NOMO-1 treated with DMSO at 0.1 percent for 48 hours (cell line): Measurements from ENCODE around the gene PRELID3B.
"Not testable (repeated sequence)": the region's sequence is repeated elsewhere in the genome, so short reads cannot be mapped to it uniquely, and the experiment has no call there.

Experiments
- DNase-seq: peaks from one replicate; lab custom pipeline; 2025; ENCODE audit not compliant: unreplicated experiment; lab: John Stamatoyannopoulos, UW

Gene PRELID3B

DNA sequence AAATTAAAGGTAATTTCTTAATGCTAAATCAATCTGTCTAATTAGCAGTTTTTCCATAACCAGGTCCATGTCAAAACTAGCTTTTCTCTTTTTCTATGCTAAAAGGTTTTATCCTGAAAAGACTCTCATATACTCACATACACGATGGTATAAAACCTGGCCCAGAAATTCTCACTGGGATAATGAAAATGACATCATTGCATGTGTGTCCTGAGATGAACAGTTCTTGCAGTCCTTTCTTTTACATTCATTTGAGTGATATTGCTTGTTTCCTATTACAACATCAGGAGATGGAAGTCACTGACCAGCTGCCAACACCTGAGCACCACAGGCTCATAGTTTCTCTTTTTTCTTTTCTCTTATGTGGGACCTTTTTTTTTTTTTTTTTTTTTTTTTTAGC, 7.9 kb upstream of the PRELID3B start:
- DNase-seq: no peak

DNA sequence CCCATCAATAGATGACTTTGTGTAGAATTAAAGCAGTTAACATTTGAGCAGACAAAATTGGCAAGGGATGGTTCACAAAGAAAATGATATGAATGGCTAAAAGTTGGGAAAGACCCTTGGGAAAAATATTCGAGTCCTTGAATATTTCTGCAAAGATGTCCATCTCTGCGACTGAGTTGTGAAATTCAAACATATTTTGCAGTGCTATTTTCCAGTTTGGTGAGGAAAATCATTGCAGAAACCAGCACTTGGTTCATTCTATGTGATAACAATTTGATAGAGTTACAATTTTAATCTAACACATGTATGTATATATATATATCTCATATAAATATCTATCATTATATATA, 6.1 kb upstream of the PRELID3B start:
- no peak for DNase-seq

DNA sequence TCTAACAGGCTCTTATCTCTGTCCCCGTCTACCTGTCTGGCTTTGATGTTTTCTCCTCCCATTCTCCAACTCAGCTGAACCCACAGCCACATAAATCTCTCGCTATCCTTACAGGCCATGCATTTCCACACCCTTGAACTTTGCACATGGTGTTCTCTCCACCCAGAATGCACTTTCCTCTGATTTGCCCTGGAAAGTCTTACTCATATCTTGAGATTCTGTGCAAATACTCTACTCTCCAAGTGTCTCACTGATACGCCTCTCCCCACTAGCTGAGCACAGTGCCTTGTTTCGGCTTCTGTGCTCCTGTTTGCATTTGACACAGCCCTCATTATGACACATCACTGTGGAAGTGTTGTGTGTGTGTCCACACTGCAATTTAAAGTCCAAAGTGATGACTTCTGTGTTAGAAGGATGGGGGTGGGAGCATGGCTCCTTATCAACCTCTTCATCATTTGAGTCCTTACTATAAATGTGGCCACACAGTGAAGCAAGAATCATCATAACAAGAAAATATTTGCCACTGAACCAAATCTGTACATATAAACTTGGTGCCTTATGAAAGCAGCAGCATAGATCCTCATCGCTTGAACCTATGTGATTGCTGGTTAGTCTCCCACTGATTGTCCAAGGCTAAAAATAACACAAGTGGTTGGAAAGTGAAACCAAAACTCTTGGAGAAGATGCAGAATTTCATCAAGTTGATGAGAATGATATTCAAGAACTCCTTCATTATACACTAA, 5.5 kb upstream of the PRELID3B start:
- DNase-seq: no peak

DNA sequence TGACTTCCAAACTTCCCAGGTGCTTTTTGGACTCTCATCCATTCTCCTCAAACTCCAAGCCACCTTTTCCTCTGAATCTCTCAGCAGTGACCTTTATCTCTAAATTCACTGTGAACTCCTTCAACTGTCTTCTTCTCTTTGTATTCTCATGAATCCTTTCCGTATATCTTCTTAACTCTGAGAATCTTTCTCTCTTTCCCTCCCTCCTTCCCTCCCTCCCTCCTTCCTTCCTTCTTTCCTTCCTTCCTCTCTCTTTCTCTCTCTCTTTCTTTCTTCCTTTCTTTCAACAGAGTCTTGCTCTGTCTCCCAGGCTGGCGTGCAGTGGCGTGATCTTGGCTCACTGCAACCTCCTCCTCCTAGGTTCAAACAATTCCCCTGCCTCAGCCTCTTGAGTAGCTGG, 4.3 kb upstream of the PRELID3B start:
- DNase-seq: no peak

DNA sequence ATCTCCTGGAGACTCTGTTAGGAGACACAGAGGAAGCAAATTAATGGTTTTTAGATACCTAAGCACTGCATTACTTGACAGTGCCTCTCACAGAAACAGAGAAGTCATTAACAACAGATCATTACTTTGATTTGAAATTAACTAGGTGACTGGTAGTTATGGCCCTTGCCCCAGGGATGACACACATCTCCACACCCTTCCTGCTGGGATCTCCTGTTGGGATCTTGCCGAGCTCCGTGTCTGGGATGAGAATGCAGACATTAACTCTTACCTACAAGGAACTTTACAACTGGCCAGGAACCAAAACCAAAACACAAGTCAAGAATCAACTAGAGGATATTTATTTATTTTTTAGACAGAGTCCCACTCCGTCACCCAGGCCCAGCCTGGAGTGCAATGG, 2.2 kb upstream of the PRELID3B start:
- no peak for DNase-seq

DNA sequence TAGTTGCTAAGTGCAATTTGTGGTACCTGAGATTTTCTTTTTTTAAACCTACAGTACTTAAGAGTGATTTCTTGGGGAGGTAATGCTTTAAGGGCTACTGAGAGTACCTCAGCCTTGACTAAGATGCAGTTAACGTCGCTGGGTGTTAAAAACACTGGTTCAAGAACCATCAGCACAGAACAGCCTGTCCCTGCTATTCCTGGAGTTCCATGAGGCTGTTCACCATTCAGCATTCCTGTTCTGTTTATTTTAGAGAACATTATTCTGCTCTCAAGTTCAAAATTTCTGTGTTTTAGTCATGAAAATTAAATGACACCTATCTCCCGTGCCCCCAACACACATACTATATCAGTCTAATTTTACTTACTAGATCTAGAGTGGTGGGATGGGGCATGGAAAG, 1.7 kb upstream of the PRELID3B start:
- DNase-seq: no peak

DNA sequence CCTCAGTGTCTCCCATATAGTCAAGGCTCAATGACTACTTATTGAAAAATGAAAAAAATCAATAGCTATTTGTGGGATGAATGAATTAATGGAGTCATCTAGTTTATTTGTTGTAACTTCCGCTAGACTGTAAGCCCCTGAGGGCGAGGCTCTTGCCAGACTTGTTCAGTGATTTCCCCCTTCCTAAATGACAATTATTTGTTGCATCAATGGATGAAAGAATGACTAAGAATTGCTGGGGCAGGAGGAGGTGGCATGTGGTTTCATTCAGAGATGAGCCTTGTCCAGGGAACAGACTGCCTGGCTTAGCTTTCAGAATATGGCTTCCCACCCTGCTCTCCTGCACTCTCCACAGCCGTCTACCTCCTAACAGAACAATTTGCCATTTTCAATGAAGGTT, 1.1 kb upstream of the PRELID3B start:
- DNase-seq: peak; percentile 55

DNA sequence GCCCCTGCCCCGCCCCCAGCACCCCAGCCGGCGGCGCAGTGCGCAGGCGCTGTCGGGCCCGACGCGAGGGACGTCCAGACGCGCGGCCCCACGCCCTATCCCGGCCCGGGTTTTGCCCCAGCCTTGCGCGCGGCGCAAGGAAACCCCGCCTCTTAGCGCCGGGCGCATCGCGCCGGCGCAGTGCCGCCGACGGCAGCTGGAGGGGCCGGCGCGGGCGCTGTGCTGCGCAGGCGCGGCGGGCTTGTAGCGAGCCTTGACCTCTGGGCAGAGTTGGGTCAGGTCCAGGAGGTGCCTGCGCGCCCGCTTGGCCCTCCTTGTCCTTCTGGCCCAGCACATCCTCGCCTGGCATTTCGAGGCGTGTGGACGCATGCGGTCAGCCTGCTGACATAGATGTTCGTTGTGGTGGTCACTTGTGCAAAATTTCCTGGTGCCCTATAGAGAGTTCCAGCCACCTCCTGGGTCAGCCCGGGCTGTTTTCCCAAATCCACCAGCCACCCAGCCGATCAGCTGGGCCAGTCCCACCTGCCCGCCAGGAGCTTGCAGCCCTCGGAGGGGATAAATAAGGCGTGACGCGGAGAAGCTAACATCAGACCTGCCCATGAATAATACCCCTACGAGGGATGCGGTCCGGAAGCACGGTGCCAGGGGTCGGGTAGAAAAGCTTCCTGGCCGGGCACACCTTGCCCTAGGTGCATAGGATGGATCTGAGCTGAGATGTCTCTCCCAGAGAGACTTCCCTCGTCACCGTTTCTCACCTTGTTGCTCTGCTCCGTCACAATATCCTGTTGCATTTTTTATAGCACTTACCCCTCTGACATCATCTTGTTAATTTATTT, 428 bp upstream of the PRELID3B start:
- DNase-seq: peak; percentile 87

DNA sequence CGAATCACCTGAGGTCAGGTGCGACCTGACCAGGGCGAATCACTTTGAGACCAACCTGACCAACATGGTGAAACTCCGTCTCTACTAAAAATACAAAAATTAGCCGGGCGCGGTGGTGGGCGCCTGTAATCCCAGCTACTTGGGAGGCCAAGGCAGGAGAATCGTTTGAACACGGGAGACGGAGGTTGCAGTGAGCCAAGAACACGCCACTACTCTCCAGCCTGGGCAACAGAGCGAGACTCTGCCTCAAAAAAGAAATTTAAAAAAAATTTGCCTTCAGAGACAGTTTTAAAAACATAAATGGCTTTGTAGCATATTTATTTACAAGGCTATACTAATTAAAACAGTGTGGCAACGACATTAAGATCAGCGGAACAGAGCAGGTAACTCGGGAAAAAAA, 1.1 kb downstream of the PRELID3B start:
- DNase-seq: not testable (repeated sequence)

DNA sequence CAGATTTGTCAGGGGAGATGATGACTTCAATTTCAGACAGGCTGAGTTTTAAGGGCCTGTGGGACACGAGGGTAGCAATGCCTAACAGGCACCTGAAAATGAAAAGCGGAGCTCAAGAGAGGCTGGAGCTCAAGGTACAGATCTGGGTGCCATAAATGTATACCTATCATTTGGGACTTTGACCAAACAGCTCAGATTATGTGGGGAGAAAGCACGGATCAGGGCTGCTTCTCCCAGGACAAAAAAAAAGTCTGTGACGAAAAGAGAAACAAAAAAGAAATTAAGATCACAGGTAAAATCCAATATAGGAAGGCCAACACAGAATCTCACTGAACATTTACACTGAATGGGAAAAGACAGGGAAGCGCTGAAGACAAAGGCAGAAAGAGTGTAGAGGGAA, 1.9 kb downstream of the PRELID3B start:
- no peak for DNase-seq

DNA sequence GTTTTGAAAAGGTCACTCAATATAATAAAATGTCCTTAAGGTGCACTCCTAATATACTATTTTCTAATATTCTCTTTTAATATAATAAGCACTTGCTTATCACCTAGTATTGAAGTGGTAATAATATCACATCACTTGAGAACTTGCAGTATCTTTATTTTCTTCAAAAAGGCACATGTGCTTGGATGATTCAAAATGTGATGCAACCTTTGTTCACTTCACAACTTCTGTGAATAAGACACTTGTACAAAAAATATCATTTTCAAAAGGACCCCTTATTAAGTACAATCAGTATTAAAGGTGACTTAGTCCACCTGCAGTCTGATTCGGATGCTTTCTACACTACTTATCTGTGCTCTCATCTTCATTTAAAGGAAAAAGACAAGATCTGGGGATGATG, 3.4 kb downstream of the PRELID3B start:
- no peak for DNase-seq

DNA sequence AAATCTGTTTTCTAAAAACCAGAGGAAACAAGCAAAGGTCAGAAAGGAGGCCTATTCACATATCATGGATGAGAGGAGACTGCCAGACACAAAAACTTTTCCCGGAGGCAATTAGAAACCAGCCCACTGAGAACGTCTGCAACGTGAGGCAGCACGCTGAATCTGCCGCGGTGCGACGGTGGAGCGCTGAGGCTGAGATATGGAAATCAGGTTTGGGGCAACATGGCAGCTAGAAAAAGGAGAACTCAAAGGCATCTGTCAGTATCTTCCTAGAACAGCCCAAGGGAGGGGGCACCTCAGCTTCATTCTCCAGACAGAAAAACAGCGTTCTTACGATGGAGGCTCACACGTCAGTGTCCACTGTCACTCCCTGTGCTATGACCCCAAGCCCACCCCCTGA, 5.2 kb downstream of the PRELID3B start:
- no peak for DNase-seq

DNA sequence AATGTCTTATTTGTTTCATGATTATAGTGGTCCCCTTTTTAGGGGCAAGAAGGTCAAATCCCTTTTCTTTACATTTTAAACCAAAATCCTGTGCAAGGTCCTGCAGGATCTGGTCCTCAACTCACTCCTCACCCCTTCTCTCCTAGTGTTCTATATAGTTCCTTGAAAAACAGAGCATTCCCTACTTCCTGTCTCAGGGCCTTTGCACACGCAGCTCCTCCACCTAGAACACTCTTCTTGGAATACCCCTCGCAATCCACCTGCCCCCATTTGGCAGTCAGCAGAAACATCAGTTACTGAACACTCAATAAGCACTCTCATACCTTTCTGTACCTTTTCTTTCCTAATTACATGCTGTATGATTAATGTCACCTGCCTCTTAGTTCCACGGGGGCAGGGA, 7.2 kb downstream of the PRELID3B start:
- DNase-seq: no peak

DNA sequence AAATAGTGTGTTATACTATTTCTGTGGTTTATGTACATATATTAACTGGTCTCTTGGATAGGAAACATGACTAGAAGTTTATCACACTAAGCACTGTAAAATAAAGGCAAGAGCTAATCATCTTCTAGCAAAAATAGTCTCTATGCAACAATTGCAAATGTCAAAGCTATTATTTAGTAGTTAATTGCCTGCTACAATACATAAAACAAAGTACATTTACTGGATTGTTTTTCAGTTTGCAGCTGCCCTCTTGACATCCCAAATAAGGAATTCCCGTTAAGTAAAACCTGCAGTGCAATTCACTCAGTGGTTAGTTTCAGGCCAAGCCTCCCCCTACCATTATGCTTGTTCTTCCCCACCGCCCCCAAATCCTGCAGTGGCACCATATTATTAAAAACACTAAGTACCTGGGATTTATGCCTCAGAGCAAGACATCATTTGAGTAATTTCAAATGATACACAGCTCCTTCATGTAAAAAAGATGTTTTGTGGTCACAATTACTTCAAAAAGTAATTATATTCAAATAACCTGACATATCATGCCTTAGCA, 8.9 kb downstream of the PRELID3B start:
- no peak for DNase-seq

DNA sequence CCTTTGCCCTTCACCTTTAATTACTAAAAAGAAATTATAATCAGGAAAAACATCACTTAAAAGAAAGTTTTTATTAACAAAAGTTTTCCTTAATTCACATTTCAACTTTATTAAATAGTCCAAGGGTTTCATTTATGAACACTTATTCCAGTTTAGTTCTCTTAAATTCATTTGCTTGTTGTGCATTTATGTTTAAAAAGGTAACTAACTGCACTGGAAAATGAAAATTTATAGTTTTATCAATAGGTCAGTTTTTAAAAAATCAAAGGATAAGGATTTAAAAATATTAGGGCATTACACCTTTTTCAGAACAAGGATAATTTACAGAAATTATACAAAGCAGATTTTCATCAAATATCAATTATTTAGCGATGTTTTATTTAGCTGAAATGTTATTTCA, 9.5 kb downstream of the PRELID3B start:
- no peak for DNase-seq

DNA sequence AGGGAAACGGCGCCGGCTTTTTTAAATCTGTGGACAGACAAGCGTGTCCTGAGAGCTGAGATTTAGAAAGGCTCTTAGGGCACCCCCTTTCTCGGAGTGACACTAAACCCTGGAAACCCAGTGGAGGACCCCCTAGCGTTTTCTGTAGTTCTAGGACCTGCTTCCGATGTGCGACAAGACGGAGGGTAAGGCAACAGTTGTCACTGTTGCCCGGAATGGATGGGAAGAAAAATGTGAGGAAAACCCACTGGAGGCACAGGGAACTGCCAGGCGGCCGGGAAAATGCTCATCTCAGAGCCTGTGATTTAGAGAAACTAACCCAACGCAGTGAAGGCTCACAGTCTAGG, 9.9 kb downstream of the PRELID3B start:
- DNase-seq: no peak

DNA sequence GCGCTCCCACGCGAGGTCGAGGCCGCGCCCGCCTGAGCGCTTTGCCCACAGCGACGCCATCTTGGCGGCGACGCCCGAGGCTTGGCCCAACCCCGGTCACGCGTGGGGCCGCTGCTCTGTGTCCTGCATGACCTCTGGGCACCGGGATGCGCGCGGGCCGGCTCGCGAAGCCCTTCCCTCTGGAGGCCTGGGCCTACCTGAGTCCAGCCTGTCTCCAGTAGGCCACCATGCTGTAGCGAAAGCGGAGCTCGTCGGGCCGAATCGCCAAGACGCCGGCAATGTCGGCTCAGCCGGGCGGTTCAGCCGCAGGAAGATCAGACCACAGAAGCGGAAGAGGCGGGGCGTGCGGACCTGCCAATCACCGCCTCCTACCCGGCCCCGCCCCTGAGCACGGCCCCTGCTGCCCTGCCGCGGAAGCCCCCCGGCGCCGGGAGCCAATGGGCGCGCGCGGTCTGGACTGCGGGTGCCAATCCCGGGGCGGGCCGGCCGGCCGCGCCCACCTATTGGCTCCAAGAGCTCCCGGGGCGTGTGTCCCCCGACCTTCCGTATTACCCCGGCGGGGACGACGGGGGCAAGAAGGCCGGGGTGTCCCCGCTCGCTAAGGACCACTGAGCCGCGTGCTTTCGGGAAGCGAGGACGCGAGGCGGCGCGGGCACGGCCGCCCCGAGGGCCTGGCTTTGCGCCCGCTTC, 10.4 kb downstream of the PRELID3B start, which contains the start of gene ATP5F1E:
ATP5F1E (minus strand) TSS at position 313 of the 690 bp plus-strand sequence; CDS start at position 229, 84 bp downstream.
- peak; percentile 97 for DNase-seq

DNA sequence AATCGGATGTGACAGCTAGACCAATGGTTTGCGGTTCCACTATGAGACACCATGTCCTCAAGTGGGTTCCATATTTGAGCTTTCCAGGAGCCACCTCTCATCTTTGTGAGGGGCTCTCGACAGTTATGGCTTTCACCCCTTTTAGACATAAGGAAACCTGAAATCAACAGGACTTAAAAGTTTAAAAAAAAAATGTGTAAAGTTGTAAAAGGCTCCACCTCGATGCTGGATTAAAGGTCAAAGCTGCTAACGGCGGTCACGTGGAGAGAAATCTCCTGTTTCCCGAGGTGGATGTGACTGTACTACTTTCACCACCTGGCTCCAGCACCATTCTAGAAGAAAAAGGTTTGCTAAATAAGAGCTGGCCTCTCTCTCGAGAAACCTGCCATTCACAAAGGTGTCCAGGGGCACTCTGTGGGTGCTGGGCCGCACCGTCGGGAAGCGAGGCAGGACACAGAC, 11.0 kb downstream of the PRELID3B start:
- DNase-seq: peak; percentile 12

DNA sequence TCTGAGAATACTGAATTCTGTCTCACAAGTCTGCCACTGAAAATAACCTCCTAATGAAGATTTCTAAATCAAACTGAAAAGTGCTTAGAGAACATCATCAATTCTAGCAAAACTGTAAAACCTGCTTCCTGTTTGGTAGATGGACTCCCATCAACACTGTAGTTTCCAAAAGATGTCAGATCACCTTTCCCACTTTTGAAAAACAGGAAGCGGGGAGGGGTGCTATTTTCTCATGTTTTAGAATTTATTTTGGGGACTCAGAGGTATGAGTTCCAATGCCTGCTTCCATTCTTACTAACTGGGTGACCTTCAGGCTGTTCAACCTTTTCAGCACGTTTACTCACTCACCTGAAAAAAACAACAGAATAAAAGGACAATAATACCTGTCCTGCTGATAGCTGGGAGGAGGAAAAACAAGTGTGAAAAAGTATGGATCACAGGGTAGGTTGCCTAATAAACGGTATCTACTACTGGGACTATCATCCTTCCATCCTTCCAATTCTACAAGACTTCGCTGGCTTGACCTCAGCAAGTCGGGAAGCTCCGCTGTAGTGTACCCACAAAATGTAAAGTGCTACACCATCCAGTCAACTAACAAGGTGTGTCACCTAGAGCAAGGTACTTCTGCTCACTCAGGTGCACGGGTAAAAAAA, 11.5 kb downstream of the PRELID3B start:
- peak; percentile 17 for DNase-seq

DNA sequence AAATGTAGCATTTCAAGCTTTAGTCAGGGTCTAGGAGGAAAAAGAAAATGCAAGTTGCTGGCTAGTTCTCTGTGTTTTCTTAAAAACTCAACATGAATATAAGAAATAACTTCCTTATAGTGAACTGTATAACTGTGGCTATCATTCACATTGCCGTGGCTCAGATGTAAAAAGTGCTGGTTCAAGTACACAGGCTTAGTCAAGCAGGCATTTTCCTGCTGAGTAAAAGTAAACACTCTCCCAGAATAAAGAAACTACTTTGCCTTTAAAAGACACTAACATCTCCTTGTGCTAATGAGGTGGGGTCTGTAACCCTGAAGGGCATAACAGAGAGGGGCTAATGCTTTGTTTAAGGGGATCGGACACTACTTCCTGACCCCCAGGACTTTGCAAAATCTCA, 13.8 kb downstream of the PRELID3B start:
- no peak for DNase-seq

DNA sequence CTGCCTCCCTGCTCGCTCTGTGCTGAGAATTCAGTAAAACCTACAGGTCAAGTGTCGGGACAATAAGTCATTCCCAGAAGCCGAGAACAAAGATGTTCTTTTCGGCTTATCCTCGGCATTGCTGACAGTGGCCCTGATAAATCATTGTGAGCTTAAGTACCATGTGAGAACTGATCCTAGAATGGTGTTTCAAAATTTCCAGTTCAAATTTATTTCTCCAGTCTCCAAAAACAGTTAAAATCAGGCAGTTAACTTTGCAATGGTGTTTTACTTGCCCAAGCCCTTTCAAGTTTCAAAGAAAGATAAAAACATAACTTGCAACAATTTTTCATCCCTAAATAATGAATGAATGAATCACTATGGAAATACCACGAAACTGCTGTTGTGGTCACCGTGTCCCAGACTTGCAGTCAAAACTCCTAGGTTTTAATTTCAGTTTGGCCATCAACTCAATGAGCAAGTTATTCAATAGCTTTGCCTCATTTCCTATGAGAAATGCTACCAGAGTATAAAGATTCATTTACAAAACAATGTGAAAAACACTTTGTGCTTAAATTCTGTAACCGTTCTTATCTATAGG, 14.8 kb downstream of the PRELID3B start:
- no peak for DNase-seq
